Osteoblast (primary cell): ENCODE measurements around the gene CDH12. TPM values are rescaled to one million over a fixed set of nuclear protein-coding genes. Genes with fewer than 3 reads are reported as not detected.

Source experiments
- DNase-seq: peaks from one replicate; pipeline ENCODE4 v3.0.0; 2011; ENCODE audit warnings: low spot score, mixed read lengths; ENCODE audit not compliant: insufficient read length; ENCODE audit errors: missing footprints
- H2AFZ ChIP-seq: 2 replicates; pipeline ENCODE4 v1.6.0; 2011; ENCODE audit warnings: mild to moderate bottlenecking, low read length
- H3K27ac ChIP-seq: 2 replicates; pipeline ENCODE4 v1.5.1; 2011; ENCODE audit warnings: mild to moderate bottlenecking, low read depth, low read length, moderate library complexity
- H3K27me3 ChIP-seq: 2 replicates; pipeline ENCODE4 v1.6.0; 2012; ENCODE audit warnings: mild to moderate bottlenecking, control low read depth, inconsistent platforms, low read length, moderate library complexity; ENCODE audit not compliant: insufficient read depth
- H3K36me3 ChIP-seq: 2 replicates; pipeline ENCODE4 v1.5.1; 2011; ENCODE audit warnings: mild to moderate bottlenecking, low read length, control low read depth, moderate library complexity; ENCODE audit not compliant: insufficient read depth
- H3K4me1 ChIP-seq: 2 replicates; pipeline ENCODE4 v1.5.1; 2011; ENCODE audit warnings: mild to moderate bottlenecking, low read length, control low read depth, moderate library complexity; ENCODE audit not compliant: insufficient read depth
- H3K4me2 ChIP-seq: 2 replicates; pipeline ENCODE4 v1.6.0; 2011; ENCODE audit warnings: mild to moderate bottlenecking, low read length; ENCODE audit not compliant: insufficient read depth
- H3K4me3 ChIP-seq: fragments of 200-600 bp; sonication (generic); 3 replicates; pipeline ENCODE4 v1.5.1; 2012; ENCODE audit warnings: mild to moderate bottlenecking, low read length, inconsistent platforms; ENCODE audit not compliant: insufficient read depth
- H3K79me2 ChIP-seq: 2 replicates; pipeline ENCODE4 v1.6.0; 2012; ENCODE audit warnings: mild to moderate bottlenecking, low read length, control low read depth, inconsistent platforms; ENCODE audit not compliant: insufficient read depth
- H3K9me3 ChIP-seq: 2 replicates; pipeline ENCODE4 v1.5.1; 2011; ENCODE audit warnings: low read depth, low read length, control low read depth
- H4K20me1 ChIP-seq: 2 replicates; pipeline ENCODE4 v1.6.0; 2012; ENCODE audit warnings: mild to moderate bottlenecking, low read length, control low read depth; ENCODE audit not compliant: insufficient read depth
- total RNA-seq: library from RNA; depleted of rRNA; stranded (reverse); fragments of >200 nt; gene quantifications from 2 replicates; pipeline ENCODE4 v1.2.3, GENCODE V29; 2012
- TF ChIP-seq, protein P1 (sequence below): IDR thresholded peaks from 2 replicates; pipeline ENCODE4 v1.5.1; 2011; ENCODE audit warnings: mild to moderate bottlenecking, low read depth, low read length, moderate library complexity; ENCODE audit errors: extremely low read depth

The CDH12 gene
- total RNA-seq, 1 donor, result not detected

DNA sequence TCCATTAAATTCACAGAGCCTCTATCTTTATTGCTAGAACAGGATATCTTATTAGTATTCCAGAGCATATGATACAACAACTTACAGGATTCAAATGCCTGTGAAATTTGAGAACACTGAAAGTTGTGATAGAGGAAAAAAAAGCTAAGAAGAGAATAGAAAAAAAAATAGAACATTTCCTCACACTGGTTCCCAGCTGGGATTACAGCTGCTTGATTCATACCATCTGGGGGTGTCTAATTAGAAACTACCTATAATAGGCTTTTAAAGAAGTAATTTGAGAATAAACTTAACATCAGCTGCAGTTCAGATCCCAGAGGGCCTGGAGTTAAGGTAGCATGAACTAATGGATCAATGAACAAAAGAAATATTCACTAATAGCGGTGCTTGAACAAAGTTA, 922.0 kb downstream of the CDH12 start:
- Histone ChIP-seq H3K27me3 (no peaks in the 10 kb centered on the region), H3K9me3 (peaks cover 2% of the 10 kb centered on the region), H4K20me1 (no peaks in the 10 kb centered on the region)

DNA sequence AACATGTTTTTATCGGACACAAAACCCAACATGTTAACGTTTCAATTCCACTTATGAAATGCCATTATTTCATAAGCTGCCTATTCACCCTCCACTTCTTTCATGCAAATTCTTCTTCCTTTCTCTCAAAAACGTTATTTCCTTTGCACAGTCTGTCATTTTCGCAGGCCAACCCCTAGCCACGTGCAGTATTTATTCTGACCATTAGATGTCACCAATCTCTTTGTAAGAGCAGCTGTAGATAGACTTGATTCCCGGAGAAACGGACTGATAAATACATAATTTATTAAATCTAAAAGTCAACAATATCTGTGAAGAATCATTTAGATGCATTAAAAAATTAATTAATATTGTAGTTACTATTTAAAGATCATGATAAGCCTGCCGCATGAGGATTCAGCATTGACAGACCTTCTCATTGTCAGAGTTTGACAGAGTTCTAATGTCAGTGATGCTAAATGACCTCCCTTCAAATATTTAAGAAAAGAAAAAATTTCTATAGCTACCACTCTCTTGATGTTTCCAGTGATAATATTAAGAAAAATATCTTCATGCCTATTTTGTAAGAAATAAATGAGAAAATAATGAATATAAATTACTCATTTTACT, 933.6 kb downstream of the CDH12 start:
- H3K27ac ChIP-seq, result no peak overlapping the region
- no peaks in the 10 kb centered on the region for H3K79me2 ChIP-seq
- no peak overlapping the region for H2AFZ ChIP-seq
- H3K9me3 ChIP-seq, result no peaks in the 10 kb centered on the region
- H3K27me3 ChIP-seq, result no peaks in the 10 kb centered on the region
- H3K4me1 ChIP-seq, result no peaks in the 10 kb centered on the region
- peak; percentile 5 for DNase-seq
- no peak overlapping the region for H3K4me3 ChIP-seq
- H3K4me2 ChIP-seq, result no peak overlapping the region
- no peaks in the 10 kb centered on the region for H3K36me3 ChIP-seq
- TF ChIP-seq, protein P1, sequence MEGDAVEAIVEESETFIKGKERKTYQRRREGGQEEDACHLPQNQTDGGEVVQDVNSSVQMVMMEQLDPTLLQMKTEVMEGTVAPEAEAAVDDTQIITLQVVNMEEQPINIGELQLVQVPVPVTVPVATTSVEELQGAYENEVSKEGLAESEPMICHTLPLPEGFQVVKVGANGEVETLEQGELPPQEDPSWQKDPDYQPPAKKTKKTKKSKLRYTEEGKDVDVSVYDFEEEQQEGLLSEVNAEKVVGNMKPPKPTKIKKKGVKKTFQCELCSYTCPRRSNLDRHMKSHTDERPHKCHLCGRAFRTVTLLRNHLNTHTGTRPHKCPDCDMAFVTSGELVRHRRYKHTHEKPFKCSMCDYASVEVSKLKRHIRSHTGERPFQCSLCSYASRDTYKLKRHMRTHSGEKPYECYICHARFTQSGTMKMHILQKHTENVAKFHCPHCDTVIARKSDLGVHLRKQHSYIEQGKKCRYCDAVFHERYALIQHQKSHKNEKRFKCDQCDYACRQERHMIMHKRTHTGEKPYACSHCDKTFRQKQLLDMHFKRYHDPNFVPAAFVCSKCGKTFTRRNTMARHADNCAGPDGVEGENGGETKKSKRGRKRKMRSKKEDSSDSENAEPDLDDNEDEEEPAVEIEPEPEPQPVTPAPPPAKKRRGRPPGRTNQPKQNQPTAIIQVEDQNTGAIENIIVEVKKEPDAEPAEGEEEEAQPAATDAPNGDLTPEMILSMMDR, result peak; percentile 24
- no peaks in the 10 kb centered on the region for H4K20me1 ChIP-seq

More for the DNA sequence above, 922.0 kb downstream of the CDH12 start:
- H3K27ac ChIP-seq, result no peak overlapping the region
- TF ChIP-seq, protein P1, result no peak
- no peak for DNase-seq
- no peak overlapping the region for H3K4me3 ChIP-seq
- no peaks in the 10 kb centered on the region for H3K36me3 ChIP-seq
- H3K4me2 ChIP-seq, result no peak overlapping the region
- no peaks in the 10 kb centered on the region for H3K79me2 ChIP-seq
- H3K4me1 ChIP-seq, result no peaks in the 10 kb centered on the region
- no peak overlapping the region for H2AFZ ChIP-seq

DNA sequence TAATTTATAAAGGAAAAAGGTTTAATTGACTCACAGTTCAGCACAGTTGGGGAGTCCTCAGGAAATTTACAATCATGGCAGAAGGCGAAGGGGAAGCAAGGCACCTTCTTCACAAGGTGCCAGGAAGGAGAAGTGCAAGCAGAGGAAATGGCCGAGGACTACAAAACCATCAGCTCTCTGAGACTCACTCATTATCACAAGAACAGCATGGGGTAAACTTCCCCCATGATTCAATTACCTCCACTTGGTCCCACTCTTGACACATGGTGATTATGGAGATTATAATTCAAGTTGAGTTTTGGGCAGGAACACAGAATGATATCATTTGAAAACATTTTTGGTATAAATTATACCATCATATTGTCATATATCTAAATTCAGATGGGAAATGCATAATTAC, 934.7 kb downstream of the CDH12 start:
- no peak for DNase-seq
- TF ChIP-seq, protein P1, result no peak
- Histone ChIP-seq H3K27me3 (no peaks in the 10 kb centered on the region), H2AFZ (no peak overlapping the region), H3K4me2 (no peak overlapping the region), H3K4me1 (no peaks in the 10 kb centered on the region), H4K20me1 (no peaks in the 10 kb centered on the region), H3K27ac (no peak overlapping the region), H3K4me3 (no peak overlapping the region), H3K36me3 (no peaks in the 10 kb centered on the region), H3K79me2 (no peaks in the 10 kb centered on the region), H3K9me3 (no peaks in the 10 kb centered on the region)

DNA sequence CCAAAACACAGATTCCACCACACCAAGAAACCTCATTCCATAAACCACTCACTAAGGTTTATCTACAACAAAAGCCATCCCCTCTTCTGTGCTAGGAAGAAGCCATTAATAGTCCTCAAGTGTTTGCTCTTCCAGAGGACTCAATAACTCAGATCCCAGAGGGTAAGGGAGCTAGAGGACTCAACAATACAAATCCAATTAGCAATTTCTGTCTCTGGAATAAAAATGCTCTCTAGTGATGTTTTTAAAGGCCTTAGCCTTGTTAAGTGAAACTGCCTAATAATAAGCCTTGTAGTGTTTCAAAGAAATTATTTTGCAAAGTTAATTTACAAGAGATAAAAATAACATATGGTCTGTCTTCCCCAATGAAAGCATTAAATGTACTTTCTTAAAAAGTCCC, 942.4 kb downstream of the CDH12 start:
- Histone ChIP-seq H3K27ac (no peak overlapping the region), H3K4me3 (no peak overlapping the region), H3K4me1 (no peaks in the 10 kb centered on the region), H3K36me3 (no peaks in the 10 kb centered on the region), H3K79me2 (no peaks in the 10 kb centered on the region), H4K20me1 (no peaks in the 10 kb centered on the region), H3K9me3 (no peaks in the 10 kb centered on the region), H3K27me3 (no peaks in the 10 kb centered on the region), H2AFZ (no peak overlapping the region), H3K4me2 (no peak overlapping the region)
- TF ChIP-seq, protein P1, result no peak
- no peak for DNase-seq
